HCT116 (cell line): ENCODE measurements around the gene NKX6-2. TPM values are rescaled to one million over a fixed set of nuclear protein-coding genes. Genes with fewer than 3 reads are reported as not detected.

Experiments used
- ATAC-seq: fragments of 200-7000 bp; cut with Tn5 transposase; 2 replicates; pipeline ENCODE4 v1.9.1; 2020; ENCODE audit warnings: mild to moderate bottlenecking, moderate library complexity
- BruUV-seq: library from RNA; stranded (reverse); fragments of 400-500 nt; replicated peaks from 2 replicates; lab custom pipeline; 2021; lab: Mats Ljungman, UMichigan
- CTCF ChIA-PET: fragments of 300-600 bp; sonication (Branson Sonifier 250); formaldehyde crosslinking; loops from one replicate; lab custom pipeline; 2021; ENCODE audit warnings: antibody characterized with exemption; lab: Charles Lee
- POLR2A ChIA-PET: fragments of 300-600, 350-600 bp; sonication (Branson Sonifier 250); formaldehyde crosslinking; loops from one replicate; lab custom pipeline; 2021; ENCODE audit warnings: antibody characterized with exemption; lab: Charles Lee
- RAD21 ChIA-PET, 2 experiments: fragments of 300-600 bp; sonication (Branson Sonifier 250); formaldehyde crosslinking; loops; one replicate each; lab custom pipeline; 2023; ENCODE audit warnings: low total read pairs in 2 of 2; ENCODE audit not compliant: uncharacterized antibody in 2 of 2, unreplicated experiment in 2 of 2, low non-redundant PET in 1 of 2; lab: Charles Lee
- DNase-seq: peaks from one replicate; pipeline ENCODE4 v3.0.0-alpha.2; 2010; ENCODE audit warnings: low read depth, low spot score
- H2AFZ ChIP-seq: fragments of 200-600 bp; shearing (Covaris generic), sonication (generic); 2 replicates; pipeline ENCODE4 v1.6.1; 2017; ENCODE audit warnings: low read depth, mixed run types, mixed read lengths, antibody characterized with exemption, low read length; ENCODE audit not compliant: poor library complexity, severe bottlenecking
- H3K27ac ChIP-seq: 2 replicates; pipeline ENCODE4 v1.5.1; 2012; ENCODE audit warnings: low read depth, low read length
- H3K27me3 ChIP-seq: fragments of 200-600 bp; sonication (generic); 2 replicates; pipeline ENCODE4 v1.6.1; 2016; ENCODE audit warnings: mixed run types, low read length, mixed read lengths; ENCODE audit not compliant: insufficient read depth
- H3K36me3 ChIP-seq, 2 experiments: fragments of 200-500 bp in 1 of 2; fragments of 200-600 bp in 1 of 2; sonication (Bioruptor generic) in 1 of 2; sonication (generic) in 1 of 2; 2 replicates each; pipeline versions ENCODE4 v1.5.1 to v1.6.1; 2014 to 2016; ENCODE audit warnings: low read length in 2 of 2, inconsistent platforms in 1 of 2, mixed read lengths in 1 of 2, mixed run types in 1 of 2; ENCODE audit not compliant: insufficient read depth in 2 of 2, control insufficient read depth in 1 of 2
- H3K4me1 ChIP-seq, 2 experiments: fragments of 200-600 bp in 1 of 2; sonication (generic) in 1 of 2; 2 replicates each; pipeline versions ENCODE4 v1.5.1 to v1.6.1; 2012 to 2017; ENCODE audit warnings: low read length in 2 of 2, inconsistent platforms in 1 of 2, mild to moderate bottlenecking in 1 of 2, mixed read lengths in 1 of 2, mixed run types in 1 of 2, moderate library complexity in 1 of 2; ENCODE audit not compliant: insufficient read depth in 2 of 2, control insufficient read depth in 1 of 2
- H3K4me2 ChIP-seq: fragments of 200-600 bp; sonication (generic); 2 replicates; pipeline ENCODE4 v1.6.1; 2017; ENCODE audit warnings: mixed run types, low read length, mixed read lengths
- H3K4me3 ChIP-seq, 2 experiments: fragments of 200-600 bp in 1 of 2; sonication (generic) in 1 of 2; replicated peaks in 1 of 2; 2 replicates each; pipeline ENCODE4 v1.5.1; 2011 to 2016; ENCODE audit warnings: low read length in 2 of 2, control low read depth in 1 of 2, low read depth in 1 of 2, mild to moderate bottlenecking in 1 of 2, mixed read lengths in 1 of 2, mixed run types in 1 of 2
- H3K79me2 ChIP-seq: fragments of 200-600 bp; sonication (generic); 2 replicates; pipeline ENCODE4 v1.6.1; 2017; ENCODE audit warnings: mild to moderate bottlenecking, mixed run types, low read length, moderate library complexity, mixed read lengths; ENCODE audit not compliant: insufficient read depth
- H3K9ac ChIP-seq: fragments of 200-600 bp; sonication (generic); 2 replicates; pipeline ENCODE4 v1.6.1; 2016; ENCODE audit warnings: low read length, mixed read lengths
- H3K9me2 ChIP-seq: fragments of 200-600 bp; sonication (generic), shearing (Covaris generic); 2 replicates; pipeline ENCODE4 v1.6.1; 2017; ENCODE audit warnings: mixed run types, mild to moderate bottlenecking, moderate library complexity; ENCODE audit not compliant: insufficient read depth
- H3K9me3 ChIP-seq, 2 experiments: fragments of 200-500 bp in 1 of 2; fragments of 200-600 bp in 1 of 2; sonication (Bioruptor generic) in 1 of 2; sonication (generic) in 1 of 2; 2 replicates each; pipeline ENCODE4 v1.6.1; 2014 to 2017; ENCODE audit warnings: low read length in 2 of 2, mixed read lengths in 2 of 2, inconsistent platforms in 1 of 2, low read depth in 1 of 2, mild to moderate bottlenecking in 1 of 2, mixed run types in 1 of 2, moderate library complexity in 1 of 2; ENCODE audit not compliant: control insufficient read depth in 1 of 2, insufficient read depth in 1 of 2
- H4K20me1 ChIP-seq: fragments of 200-600 bp; sonication (generic), shearing (Covaris generic); 2 replicates; pipeline ENCODE4 v1.6.1; 2017; ENCODE audit warnings: mixed run types, mild to moderate bottlenecking, moderate library complexity; ENCODE audit not compliant: insufficient read depth
- CBX3 ChIP-seq: IDR thresholded peaks from 2 replicates; pipeline ENCODE4 v1.6.1; 2012; ENCODE audit warnings: low read depth
- POLR2A ChIP-seq: IDR thresholded peaks from 2 replicates; pipeline ENCODE4 v1.7.0; 2011; ENCODE audit warnings: borderline replicate concordance; ENCODE audit not compliant: insufficient read depth, insufficient read length; ENCODE audit errors: extremely low read depth
- SIN3A ChIP-seq: IDR thresholded peaks from 2 replicates; pipeline ENCODE4 v1.6.1; 2012; ENCODE audit warnings: low read depth
- YY1 ChIP-seq: IDR thresholded peaks from 2 replicates; pipeline ENCODE4 v1.6.1; 2011; ENCODE audit warnings: low read length, low read depth, moderate library complexity, mild to moderate bottlenecking; ENCODE audit not compliant: insufficient replicate concordance; ENCODE audit errors: extremely low read depth
- intact Hi-C: fragments of 100-400 bp; cut with micrococcal nuclease; formaldehyde crosslinking; loops from 2 replicates; pipeline ENCODE4 v1.10.0; 2022
- total RNA-seq: library from RNA; stranded (reverse); gene quantifications from one replicate; pipeline ENCODE4 v1.2.1, GENCODE V29; 2021; ENCODE audit not compliant: unreplicated experiment
- TF ChIP-seq, protein P1 (sequence below): IDR thresholded peaks from 2 replicates; pipeline ENCODE4 v1.6.1; 2011; ENCODE audit warnings: mild to moderate bottlenecking, low read length, moderate library complexity; ENCODE audit not compliant: insufficient replicate concordance; ENCODE audit errors: extremely low read depth
- TF ChIP-seq, protein P2 (sequence below), 3 experiments: fragments of 200-600 bp in 1 of 3; sonication (generic) in 1 of 3; IDR thresholded peaks in 2 of 3; conservative IDR thresholded peaks in 1 of 3; 2 replicates each; pipeline ENCODE4 v1.5.1; 2012 to 2017; ENCODE audit warnings: low read depth in 2 of 3, low read length in 2 of 3, antibody characterized with exemption in 1 of 3, borderline replicate concordance in 1 of 3, control low read depth in 1 of 3, mild to moderate bottlenecking in 1 of 3, mixed read lengths in 1 of 3, mixed run types in 1 of 3, moderate library complexity in 1 of 3; ENCODE audit not compliant: insufficient read depth in 1 of 3
- TF ChIP-seq, protein P3 (sequence below): IDR thresholded peaks from 2 replicates; pipeline ENCODE4 v1.6.1; 2012; ENCODE audit warnings: low read depth

The NKX6-2 gene
- total RNA-seq, 1 experiment from 2014 or later = not detected

DNA sequence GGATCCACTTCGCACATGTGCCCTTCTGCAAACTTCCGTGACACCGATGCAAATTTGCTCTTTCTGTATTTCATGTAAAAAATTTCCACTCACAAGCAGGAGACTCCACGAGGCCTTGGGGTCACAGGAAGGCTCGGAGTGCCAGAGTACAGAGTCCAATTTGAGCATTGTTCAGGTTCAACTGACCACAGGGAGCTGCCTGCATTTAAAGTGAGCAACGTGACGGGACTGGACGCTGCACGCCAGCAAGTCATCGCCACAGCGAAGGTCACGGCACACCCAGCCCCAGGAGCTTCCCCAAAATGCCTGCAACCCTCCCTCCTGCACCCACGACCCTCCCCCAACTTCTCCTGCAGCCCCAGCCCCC, 41.5 kb upstream of the NKX6-2 start:
- RAD21 ChIA-PET = no interaction called here
- H2AFZ ChIP-seq = no peak overlapping the region
- intact Hi-C loops = no loop called here
- no peak overlapping the region for H3K27ac ChIP-seq
- peaks cover 13% of the 10 kb centered on the region for H3K27me3 ChIP-seq
- DNase-seq (no peak), ATAC-seq (no peak)
- no peak overlapping the region for H3K4me2 ChIP-seq
- no peaks in the 10 kb centered on the region for H3K9me2 ChIP-seq
- no peak overlapping the region for H3K4me3 ChIP-seq
- BruUV-seq = no TSS peak
- H4K20me1 ChIP-seq = no peaks in the 10 kb centered on the region
- CTCF ChIA-PET = no interaction called here
- H3K9ac ChIP-seq = no peak overlapping the region
- H3K9me3 ChIP-seq = no peaks in the 10 kb centered on the region
- no peaks in the 10 kb centered on the region for H3K4me1 ChIP-seq
- no peaks in the 10 kb centered on the region for H3K79me2 ChIP-seq
- TF ChIP-seq SIN3A (no peak), POLR2A (no peak), YY1 (no peak), CBX3 (no peak)
- TF ChIP-seq, protein P1, sequence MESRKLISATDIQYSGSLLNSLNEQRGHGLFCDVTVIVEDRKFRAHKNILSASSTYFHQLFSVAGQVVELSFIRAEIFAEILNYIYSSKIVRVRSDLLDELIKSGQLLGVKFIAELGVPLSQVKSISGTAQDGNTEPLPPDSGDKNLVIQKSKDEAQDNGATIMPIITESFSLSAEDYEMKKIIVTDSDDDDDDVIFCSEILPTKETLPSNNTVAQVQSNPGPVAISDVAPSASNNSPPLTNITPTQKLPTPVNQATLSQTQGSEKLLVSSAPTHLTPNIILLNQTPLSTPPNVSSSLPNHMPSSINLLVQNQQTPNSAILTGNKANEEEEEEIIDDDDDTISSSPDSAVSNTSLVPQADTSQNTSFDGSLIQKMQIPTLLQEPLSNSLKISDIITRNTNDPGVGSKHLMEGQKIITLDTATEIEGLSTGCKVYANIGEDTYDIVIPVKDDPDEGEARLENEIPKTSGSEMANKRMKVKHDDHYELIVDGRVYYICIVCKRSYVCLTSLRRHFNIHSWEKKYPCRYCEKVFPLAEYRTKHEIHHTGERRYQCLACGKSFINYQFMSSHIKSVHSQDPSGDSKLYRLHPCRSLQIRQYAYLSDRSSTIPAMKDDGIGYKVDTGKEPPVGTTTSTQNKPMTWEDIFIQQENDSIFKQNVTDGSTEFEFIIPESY = no peak
- TF ChIP-seq, protein P2, sequence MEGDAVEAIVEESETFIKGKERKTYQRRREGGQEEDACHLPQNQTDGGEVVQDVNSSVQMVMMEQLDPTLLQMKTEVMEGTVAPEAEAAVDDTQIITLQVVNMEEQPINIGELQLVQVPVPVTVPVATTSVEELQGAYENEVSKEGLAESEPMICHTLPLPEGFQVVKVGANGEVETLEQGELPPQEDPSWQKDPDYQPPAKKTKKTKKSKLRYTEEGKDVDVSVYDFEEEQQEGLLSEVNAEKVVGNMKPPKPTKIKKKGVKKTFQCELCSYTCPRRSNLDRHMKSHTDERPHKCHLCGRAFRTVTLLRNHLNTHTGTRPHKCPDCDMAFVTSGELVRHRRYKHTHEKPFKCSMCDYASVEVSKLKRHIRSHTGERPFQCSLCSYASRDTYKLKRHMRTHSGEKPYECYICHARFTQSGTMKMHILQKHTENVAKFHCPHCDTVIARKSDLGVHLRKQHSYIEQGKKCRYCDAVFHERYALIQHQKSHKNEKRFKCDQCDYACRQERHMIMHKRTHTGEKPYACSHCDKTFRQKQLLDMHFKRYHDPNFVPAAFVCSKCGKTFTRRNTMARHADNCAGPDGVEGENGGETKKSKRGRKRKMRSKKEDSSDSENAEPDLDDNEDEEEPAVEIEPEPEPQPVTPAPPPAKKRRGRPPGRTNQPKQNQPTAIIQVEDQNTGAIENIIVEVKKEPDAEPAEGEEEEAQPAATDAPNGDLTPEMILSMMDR (IDR thresholded peaks at IDR 0.05 in 2 of 3, conservative IDR thresholded peaks at IDR 0.05 in 1 of 3; ENCODE audit: borderline replicate concordance in 1 of 3, insufficient read depth in 1 of 3, low read depth in 2 of 3, low read length in 2 of 3) = no peak
- TF ChIP-seq, protein P3, sequence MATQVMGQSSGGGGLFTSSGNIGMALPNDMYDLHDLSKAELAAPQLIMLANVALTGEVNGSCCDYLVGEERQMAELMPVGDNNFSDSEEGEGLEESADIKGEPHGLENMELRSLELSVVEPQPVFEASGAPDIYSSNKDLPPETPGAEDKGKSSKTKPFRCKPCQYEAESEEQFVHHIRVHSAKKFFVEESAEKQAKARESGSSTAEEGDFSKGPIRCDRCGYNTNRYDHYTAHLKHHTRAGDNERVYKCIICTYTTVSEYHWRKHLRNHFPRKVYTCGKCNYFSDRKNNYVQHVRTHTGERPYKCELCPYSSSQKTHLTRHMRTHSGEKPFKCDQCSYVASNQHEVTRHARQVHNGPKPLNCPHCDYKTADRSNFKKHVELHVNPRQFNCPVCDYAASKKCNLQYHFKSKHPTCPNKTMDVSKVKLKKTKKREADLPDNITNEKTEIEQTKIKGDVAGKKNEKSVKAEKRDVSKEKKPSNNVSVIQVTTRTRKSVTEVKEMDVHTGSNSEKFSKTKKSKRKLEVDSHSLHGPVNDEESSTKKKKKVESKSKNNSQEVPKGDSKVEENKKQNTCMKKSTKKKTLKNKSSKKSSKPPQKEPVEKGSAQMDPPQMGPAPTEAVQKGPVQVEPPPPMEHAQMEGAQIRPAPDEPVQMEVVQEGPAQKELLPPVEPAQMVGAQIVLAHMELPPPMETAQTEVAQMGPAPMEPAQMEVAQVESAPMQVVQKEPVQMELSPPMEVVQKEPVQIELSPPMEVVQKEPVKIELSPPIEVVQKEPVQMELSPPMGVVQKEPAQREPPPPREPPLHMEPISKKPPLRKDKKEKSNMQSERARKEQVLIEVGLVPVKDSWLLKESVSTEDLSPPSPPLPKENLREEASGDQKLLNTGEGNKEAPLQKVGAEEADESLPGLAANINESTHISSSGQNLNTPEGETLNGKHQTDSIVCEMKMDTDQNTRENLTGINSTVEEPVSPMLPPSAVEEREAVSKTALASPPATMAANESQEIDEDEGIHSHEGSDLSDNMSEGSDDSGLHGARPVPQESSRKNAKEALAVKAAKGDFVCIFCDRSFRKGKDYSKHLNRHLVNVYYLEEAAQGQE = no peak
- H3K36me3 ChIP-seq = no peaks in the 10 kb centered on the region
- POLR2A ChIA-PET = no interaction called here
